ENCODE results near the gene SOBP. TPM values are rescaled to one million over a fixed set of nuclear protein-coding genes. Genes with fewer than 3 reads are reported as not detected.
A peak's percentile ranks its signal among the peaks of the same experiment; 100 is the strongest.

SOBP gene
- total RNA-seq, 1 donor from 2014 or later, result 0.09 TPM

DNA sequence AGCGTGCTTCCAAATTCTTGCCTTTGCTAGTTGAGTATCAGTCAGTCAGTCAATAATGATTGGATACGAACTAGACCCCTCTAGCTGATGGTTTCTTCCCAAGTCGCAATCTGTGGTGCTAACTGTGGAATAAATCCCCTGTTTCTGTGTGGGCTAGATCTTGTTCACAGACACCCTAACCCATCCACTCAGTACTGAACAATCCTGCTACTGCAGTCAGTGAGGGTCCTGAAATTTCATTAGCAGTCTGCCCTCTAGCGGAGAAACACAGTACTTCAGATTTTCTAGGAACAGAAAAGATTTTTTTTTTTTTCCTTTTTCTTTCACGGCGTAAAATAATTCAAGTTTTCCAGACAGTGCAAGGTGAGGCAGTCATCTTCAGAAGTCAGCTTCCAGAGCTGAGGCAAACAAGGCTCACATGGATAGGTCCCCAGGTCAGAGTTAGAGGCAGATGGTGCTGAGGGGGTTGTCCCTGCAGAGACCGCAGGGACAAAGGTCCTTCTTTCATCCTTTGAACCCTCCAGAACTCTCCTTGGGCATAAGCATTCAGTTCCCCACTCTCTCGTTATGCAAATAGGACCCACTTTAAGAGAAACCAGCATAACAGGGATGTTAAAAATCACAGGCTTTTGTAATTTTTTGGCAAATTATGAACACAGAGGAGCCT, 214.6 kb downstream of the SOBP start:
- Mint-ChIP-seq H3K27ac (no peak overlapping the region), H3K9me3 (no peaks in the 10 kb centered on the region), H3K36me3 (ENCODE audit: low read depth) (peaks cover 9% of the 10 kb centered on the region), H3K4me3 (no peak overlapping the region), H3K4me1 (peaks cover 6% of the 10 kb centered on the region), H3K27me3 (no peaks in the 10 kb centered on the region)
- intact Hi-C loops (cut with micrococcal nuclease), result loop anchor here (1.0 kb wide), 1 partner anchor 29 kb away; no protein-coding TSS in a partner anchor
- peak; percentile 74 for DNase-seq

DNA sequence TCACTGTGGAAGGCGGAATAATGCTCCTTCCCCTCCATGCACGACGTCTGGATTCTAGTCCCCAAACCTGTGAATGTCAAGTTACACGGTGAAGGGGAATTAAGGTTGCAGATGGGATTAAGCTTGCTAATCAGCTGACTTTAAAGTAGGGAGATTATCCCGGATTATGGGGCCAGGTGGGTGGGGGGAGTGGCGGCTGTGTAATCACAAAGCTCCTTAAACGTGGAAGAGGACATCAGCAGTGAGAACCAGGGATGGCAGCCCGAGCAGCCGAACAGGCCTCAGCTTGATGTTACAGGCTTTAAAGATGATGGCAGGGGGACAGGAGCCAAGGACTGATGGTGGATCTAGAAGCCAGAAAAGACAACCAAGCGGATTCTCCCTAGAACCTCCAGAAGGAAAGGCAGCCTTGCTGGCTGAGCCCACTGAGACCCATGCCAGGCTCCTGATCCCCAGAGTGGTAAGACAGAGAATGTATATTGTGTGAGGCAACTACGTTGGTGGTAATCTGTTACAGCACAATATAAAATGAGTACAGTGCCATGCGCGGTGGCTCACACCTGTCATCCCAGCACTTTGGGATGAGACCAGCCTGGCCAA, 216.7 kb downstream of the SOBP start:
- no peak overlapping the region for H3K4me3 Mint-ChIP-seq
- peaks cover 15% of the 10 kb centered on the region for H3K4me1 Mint-ChIP-seq
- intact Hi-C loops (cut with micrococcal nuclease), result no loop called here
- no peaks in the 10 kb centered on the region for H3K9me3 Mint-ChIP-seq
- peaks cover 9% of the 10 kb centered on the region for H3K36me3 Mint-ChIP-seq (ENCODE audit: low read depth)
- DNase-seq, result no peak
- no peaks in the 10 kb centered on the region for H3K27me3 Mint-ChIP-seq
- H3K27ac Mint-ChIP-seq, result no peak overlapping the region

DNA sequence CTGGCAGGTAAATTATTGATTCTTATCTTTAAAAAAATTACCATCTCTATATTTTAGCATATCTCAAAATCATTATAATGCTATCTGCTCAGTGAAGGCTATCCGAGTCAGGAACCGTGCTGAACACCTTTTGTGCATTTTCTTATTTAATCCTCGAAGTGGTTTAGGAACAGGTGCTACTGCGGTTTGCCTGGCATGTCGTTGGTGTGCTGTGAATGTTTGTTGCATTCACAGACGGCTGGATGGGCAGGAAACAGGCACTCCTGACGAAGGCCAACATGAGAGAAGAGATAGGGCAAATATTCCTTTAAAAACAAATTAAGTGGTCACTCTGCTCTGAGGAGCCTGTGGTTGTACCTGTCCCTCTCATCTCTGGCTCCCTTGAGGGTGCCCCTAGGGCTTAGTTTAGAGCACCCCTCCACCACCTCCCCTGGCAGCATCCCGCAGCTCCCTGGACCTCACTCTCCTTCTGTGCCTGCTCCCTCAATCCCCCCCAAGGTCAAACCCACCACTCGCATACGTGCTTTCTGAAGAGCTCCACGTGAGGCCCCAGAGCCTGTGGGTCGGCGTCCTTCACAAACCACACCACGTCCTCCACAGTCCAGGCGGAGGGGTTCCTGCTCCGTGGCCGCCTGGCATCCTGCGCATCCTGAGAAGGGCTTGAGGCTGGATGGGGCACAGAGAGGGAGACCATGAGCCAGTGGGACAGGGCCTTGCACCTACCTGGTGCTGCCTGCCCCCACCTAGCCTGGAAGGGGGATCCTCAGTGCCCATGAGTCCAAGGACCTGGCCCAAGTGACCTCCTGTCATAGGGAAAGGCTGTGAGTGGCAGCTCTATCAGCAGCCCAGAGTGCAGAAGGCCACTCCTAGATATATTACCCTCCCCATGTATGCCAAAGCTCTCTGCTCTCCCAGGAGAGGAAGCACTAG, 217.7 kb downstream of the SOBP start:
- Mint-ChIP-seq H3K27ac (no peak overlapping the region), H3K4me1 (peaks cover 24% of the 10 kb centered on the region), H3K36me3 (ENCODE audit: low read depth) (peaks cover 9% of the 10 kb centered on the region), H3K27me3 (no peaks in the 10 kb centered on the region), H3K4me3 (no peak overlapping the region), H3K9me3 (no peaks in the 10 kb centered on the region)
- intact Hi-C loops (cut with micrococcal nuclease), result no loop called here
- DNase-seq, result no peak

DNA sequence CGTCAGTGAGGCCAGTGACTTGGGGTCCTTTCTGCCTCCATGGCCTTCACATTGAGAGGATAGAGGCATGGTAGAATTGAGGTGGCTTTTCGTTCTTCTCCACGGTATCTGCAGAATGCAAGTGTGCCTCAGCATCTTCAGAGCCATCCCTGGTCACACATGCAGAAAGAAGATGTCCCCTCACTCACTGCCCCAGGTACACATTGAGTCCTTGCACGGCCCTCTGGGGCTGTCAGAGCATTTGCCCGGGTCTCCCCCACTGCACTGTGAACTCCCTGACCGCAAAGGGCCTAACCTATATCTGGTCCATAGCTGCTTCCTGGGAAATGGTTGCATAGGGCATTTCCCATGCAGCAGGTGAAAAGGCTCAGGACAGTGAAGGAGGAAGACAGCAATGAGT, 218.5 kb downstream of the SOBP start:
- Mint-ChIP-seq H3K27ac (no peak overlapping the region), H3K27me3 (no peaks in the 10 kb centered on the region), H3K4me1 (peaks cover 32% of the 10 kb centered on the region), H3K4me3 (no peak overlapping the region), H3K36me3 (ENCODE audit: low read depth) (peaks cover 9% of the 10 kb centered on the region), H3K9me3 (no peaks in the 10 kb centered on the region)
- no peak for DNase-seq
- intact Hi-C loops (cut with micrococcal nuclease), result no loop called here

DNA sequence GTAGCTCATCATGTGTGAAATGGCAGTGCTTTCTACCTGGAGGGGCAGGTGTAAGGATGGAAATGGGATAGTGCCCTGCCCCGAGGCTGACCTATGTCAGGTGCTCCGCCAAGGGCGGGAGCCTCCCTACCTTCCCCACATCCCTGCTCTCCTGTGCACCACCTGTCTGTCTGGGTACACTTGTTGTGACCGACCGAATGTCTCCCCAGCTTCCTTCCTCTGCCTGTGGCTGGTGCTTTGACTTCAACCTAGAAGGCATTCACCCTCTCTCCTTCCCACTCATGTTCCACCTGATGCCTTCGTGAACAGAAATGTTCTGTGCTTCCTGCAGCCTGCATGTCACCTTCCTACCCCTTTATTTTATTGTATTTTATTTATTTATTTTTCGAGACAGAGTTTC, 219.4 kb downstream of the SOBP start:
- Mint-ChIP-seq H3K27me3 (no peaks in the 10 kb centered on the region), H3K27ac (no peak overlapping the region), H3K9me3 (no peaks in the 10 kb centered on the region), H3K4me1 (peaks cover 41% of the 10 kb centered on the region), H3K36me3 (ENCODE audit: low read depth) (peaks cover 11% of the 10 kb centered on the region), H3K4me3 (no peak overlapping the region)
- DNase-seq, result no peak
- intact Hi-C loops (cut with micrococcal nuclease), result no loop called here

Other genes starting within 250 kb of the SOBP start
- 13.3 and 14.2 TPM in 2 replicates for gene PDSS2, start 30.6 kb upstream of the SOBP start, total RNA-seq